Activated naive CD8-positive, alpha-beta T cell (primary cell): ENCODE data around the gene KCNIP3.
"Not testable (repeated sequence)": the region's sequence is repeated elsewhere in the genome, so short reads cannot be mapped to it uniquely, and the experiment has no call there.

Experiments
- H3K27ac Mint-ChIP-seq: one replicate; pipeline ENCODE4 v1.8.0; 2021; ENCODE audit warnings: mixed read lengths
- H3K27me3 Mint-ChIP-seq: one replicate; pipeline ENCODE4 v1.8.0; 2021; ENCODE audit warnings: mixed read lengths
- H3K36me3 Mint-ChIP-seq: one replicate; pipeline ENCODE4 v1.8.0; 2021; ENCODE audit warnings: mixed read lengths
- H3K4me1 Mint-ChIP-seq: one replicate; pipeline ENCODE4 v1.8.0; 2021; ENCODE audit warnings: low read depth, mixed read lengths
- H3K4me3 Mint-ChIP-seq: one replicate; pipeline ENCODE4 v1.8.0; 2021; ENCODE audit warnings: mild to moderate bottlenecking, mixed read lengths
- H3K9me3 Mint-ChIP-seq: one replicate; pipeline ENCODE4 v1.8.0; 2021; ENCODE audit warnings: low read depth, mixed read lengths

KCNIP3 gene

DNA sequence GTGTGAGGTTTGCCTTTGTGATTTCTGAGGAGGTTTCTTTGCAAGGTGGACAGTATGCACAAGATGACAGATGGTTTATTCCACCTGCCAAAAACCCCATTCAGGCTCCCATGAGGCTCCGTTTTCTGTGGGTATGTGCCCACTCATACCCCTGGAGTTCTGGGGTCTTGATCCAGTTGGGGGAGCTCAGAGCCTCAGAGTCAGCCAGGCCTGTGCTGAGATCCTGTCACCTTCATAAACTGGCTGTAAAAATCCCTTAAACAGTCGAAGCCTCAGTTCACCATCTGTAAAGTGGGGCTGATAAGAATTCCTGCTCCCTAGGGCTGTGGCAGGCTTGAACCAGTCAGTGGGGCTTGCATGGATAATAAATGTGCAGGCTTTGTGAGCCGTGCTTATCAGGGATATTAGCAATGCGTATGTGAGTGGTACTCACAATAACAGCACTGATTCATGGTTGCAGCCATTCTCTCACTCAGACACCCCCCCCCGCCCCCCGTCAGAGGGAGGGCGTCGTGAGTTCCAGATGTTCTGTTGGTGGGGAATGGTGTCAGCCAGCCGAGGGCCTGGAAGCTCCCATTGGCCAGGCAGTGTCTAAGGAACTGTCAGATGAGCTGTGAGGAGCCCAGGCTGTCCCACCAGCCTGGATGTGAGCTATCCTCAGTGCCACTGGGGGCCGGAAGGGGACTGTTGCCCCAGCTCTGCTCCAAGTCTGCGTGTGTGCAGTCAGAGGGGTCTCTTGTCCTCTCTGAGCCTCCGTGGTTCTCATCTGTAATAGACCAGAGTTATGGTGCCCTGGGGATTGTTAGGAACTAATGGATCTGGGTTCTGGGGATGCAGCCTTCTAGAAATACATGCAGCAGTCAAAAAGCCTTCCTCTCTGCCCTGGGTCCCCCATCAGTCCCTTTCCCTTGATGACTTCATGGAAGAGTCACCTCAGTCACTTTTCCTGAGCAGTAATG is 51.7 kb downstream of the KCNIP3 start:
- H3K36me3 Mint-ChIP-seq = no peaks in the 10 kb centered on the region
- peaks cover 6% of the 10 kb centered on the region for H3K27me3 Mint-ChIP-seq
- no peaks in the 10 kb centered on the region for H3K9me3 Mint-ChIP-seq
- H3K4me1 Mint-ChIP-seq = no peaks in the 10 kb centered on the region
- no peak overlapping the region for H3K27ac Mint-ChIP-seq
- H3K4me3 Mint-ChIP-seq = no peak overlapping the region

DNA sequence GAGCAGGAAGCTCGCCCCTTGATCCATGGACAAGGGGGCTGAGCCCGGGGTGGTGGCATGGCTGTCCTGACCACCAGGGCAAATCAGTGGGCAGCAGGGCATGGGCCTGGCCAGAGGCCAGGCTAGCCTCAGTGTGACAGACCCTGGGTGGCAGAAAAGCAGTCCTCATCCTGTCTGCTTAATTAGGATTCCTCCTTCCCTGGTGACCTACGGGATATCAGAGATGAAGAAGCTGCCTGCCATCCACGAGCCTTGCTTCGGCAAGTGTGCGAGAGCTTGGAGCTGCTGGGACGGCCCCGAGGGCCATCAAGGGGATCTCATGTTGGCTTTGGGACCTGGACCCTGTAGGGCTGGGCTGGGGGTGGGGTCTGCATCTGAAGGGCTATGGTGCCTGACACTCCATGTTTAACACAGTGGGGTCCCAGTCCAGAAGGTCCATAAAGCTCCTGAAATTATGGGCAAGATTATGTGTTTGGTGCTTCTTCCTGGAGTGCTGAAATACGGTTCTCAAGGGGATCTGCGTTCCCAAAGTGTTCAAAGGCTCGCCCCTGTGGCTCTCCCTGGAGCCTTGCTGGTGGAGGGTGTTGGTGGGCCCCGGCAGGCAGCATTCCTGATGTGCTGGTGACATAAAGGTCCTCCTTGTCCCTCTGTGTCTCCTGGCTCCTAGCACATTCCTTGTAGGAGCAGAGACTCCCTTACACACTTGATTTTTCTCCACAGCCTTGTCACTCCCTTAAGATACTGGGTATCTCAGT is 52.6 kb downstream of the KCNIP3 start:
- H3K36me3 Mint-ChIP-seq = no peaks in the 10 kb centered on the region
- no peak overlapping the region for H3K27ac Mint-ChIP-seq
- H3K9me3 Mint-ChIP-seq = no peaks in the 10 kb centered on the region
- H3K4me3 Mint-ChIP-seq = no peak overlapping the region
- H3K27me3 Mint-ChIP-seq = peaks cover 3% of the 10 kb centered on the region
- H3K4me1 Mint-ChIP-seq = no peaks in the 10 kb centered on the region

DNA sequence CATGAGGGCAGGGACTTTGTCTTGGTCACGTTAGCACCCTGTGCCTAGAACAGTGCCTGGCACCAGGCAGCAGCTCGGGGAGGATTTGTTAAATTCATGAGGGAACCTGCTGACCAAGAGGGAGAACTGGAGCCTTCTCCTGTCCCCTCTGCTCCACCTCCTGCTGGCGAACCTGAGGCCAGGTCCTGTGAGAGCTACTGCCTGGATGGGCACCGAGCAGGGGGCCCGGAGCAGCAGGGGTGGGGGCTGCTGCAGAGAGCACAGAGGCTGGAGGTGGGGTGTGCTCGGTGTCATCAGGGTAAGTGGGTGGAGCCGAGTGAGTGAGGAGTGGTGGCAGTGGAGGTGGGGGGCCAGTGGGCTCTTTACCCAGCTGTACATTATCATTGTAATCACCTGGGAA is 53.2 kb downstream of the KCNIP3 start:
- Mint-ChIP-seq H3K36me3 (no peaks in the 10 kb centered on the region), H3K27ac (no peak overlapping the region), H3K4me1 (no peaks in the 10 kb centered on the region), H3K27me3 (no peaks in the 10 kb centered on the region), H3K4me3 (no peak overlapping the region), H3K9me3 (no peaks in the 10 kb centered on the region)

DNA sequence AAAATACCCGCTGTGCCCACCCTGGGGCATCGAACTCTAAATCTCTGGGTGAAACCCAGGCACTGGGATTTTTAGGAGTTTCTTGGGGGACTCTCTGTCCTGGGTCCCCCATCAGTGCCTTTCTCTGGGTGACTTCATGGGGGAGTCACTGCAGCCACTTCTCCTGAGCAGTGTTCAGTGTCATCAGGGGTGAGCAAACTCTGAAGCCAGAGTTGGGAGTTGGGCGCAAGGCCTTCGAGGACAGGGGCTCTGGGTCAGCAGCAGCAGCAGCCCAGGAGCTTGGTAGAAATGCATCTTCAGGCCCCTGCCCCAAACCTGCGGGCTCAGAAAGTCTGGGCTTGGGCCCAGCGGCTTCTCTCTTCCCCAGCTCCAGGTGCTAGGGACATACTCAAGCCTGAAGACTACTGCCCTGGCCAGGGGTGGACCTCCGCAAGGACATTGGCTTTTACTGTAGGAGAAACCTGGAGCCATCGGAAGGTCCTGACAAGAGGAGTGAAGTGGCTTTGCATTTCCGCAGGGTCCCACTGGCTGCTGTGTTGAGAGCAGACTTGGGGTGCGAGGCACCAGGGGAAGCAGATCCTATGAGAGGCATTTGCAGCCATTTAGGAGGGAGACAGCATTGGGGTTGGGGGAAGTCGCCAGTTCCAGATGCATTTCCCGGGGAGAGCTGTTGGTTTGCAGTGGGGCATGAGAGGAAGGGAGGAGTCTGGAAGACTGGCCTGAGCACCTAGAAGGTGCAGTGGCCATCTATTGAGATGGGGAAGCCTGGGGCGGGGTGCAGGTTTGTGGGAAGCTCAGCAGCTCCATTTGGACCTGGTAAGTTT is 53.8 kb downstream of the KCNIP3 start:
- no peak overlapping the region for H3K4me3 Mint-ChIP-seq
- no peaks in the 10 kb centered on the region for H3K36me3 Mint-ChIP-seq
- H3K9me3 Mint-ChIP-seq = no peaks in the 10 kb centered on the region
- no peaks in the 10 kb centered on the region for H3K4me1 Mint-ChIP-seq
- H3K27me3 Mint-ChIP-seq = no peaks in the 10 kb centered on the region
- no peak overlapping the region for H3K27ac Mint-ChIP-seq

DNA sequence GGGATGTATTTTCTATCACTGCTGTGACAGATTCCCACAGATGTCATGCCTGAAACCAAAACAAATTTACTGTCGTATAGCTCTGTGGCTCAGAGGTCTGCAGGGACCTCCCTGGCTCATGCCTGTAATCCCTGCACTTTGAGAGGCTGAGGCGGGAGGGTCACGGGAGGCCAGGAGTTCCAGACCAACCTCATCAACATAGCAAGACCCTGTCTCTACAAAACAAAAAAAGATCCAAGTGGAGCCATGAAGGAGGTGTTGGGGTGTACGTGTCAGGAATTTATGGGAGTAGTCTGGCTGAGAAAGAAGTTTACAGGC is 54.4 kb downstream of the KCNIP3 start:
- Mint-ChIP-seq H3K27ac (no peak overlapping the region), H3K4me1 (no peaks in the 10 kb centered on the region), H3K27me3 (no peaks in the 10 kb centered on the region), H3K36me3 (no peaks in the 10 kb centered on the region), H3K4me3 (no peak overlapping the region), H3K9me3 (no peaks in the 10 kb centered on the region)

DNA sequence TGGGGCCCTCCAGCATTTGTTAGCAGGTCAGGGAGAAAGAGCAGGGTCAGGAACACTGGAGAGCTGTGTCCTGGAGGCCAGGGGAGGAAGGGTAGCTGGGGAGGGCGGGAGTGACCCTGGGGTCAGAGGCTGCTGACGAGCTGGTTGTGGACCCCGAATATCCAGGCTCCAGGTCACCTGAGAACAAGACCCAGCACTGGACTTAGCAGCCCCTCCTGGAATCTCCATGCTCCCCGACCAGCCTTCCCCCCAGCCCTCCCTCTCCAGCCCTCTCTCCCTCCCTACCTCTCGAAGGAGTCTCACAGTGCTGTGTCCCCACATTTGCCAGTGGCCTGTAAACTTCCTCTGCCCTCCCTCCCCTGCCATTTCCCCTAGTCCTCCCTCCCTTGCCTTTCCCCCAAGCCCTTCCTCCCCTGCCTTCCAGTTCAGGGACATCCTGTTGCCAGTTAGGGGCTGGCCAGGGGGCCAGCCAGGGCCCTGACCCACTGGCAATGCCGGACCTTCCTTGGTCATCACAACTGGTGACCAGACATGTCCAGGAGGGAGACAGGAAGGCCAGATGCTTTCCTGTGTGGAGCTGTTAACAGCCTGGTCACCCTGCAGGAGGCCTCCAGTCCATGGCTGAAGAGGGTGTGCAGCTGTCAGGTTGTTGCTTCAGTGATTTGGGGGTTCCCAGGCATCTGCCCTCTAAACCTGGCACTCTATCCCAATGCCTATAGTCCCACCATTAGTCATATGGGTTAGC is 55.3 kb downstream of the KCNIP3 start:
- Mint-ChIP-seq H3K4me1 (no peaks in the 10 kb centered on the region), H3K27me3 (no peaks in the 10 kb centered on the region), H3K36me3 (no peaks in the 10 kb centered on the region), H3K9me3 (no peaks in the 10 kb centered on the region), H3K27ac (no peak overlapping the region), H3K4me3 (no peak overlapping the region)

DNA sequence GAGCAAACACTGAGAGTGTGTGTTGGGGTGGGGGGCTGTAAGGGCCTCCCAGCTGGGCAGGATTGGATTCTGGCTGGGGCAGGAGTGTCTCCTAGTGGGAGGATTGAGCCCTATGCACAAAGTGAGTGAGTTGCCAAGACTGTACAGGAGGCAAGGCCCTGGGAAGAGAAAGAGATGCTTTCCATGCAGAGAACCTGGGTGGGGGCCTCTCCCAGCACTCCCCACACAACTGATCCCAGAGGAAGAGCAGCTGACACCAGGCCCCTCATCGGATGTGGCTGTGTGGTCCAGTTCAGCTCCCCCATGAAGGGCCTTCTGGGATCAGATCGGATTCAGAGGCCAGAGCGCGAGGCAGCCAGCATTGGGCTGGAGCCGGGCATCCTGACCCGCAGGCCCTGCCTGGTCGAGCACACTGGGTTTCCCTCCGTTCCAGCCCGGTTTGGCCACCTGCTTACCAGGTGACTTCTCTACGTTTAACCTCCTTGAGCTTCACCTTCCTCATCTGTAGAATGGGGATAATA is 56.0 kb downstream of the KCNIP3 start:
- H3K4me3 Mint-ChIP-seq = no peak overlapping the region
- no peaks in the 10 kb centered on the region for H3K9me3 Mint-ChIP-seq
- H3K36me3 Mint-ChIP-seq = no peaks in the 10 kb centered on the region
- H3K27ac Mint-ChIP-seq = no peak overlapping the region
- H3K4me1 Mint-ChIP-seq = no peaks in the 10 kb centered on the region
- no peaks in the 10 kb centered on the region for H3K27me3 Mint-ChIP-seq

DNA sequence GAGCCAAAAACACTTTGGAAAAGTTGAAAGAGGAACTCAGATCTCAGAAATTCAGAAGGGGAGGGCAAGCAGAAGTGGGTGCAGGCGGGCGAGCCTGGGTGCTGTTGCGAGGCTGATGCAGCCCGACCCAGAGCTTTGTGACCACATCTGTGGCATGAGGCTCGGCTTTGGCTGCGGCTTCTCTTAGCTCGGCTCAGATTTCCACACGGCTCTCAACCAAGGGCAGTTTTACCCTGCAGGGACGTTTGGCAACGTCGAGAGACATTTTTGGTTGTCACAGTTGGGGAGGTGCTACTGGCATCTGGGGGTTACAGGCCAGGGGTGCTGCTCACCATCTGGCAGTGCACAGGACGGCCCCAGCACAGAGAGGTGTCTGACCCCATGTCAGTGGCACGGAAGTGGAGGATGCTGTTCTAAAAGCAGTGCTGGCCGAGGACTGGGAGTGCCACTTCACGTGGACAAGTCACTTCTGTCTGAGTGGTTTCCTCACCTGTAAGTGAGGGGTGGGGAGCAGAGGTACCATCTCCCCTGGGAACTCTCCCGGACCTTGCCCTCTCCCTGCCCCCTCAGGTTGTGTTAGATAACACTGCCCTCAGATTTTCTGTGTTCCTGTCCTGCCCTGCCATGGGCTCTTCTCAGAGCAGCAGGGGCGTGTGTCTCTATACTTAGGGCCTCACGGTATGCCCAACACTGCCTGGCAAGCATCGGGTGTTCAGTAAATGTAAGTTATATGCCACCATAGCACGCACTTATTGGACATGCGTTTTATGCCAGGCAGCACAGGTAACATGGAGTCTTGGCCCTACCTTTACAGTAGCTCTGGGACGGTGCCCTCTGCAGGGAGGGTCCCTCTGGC is 56.7 kb downstream of the KCNIP3 start:
- H3K4me3 Mint-ChIP-seq = no peak overlapping the region
- H3K27me3 Mint-ChIP-seq = no peaks in the 10 kb centered on the region

DNA sequence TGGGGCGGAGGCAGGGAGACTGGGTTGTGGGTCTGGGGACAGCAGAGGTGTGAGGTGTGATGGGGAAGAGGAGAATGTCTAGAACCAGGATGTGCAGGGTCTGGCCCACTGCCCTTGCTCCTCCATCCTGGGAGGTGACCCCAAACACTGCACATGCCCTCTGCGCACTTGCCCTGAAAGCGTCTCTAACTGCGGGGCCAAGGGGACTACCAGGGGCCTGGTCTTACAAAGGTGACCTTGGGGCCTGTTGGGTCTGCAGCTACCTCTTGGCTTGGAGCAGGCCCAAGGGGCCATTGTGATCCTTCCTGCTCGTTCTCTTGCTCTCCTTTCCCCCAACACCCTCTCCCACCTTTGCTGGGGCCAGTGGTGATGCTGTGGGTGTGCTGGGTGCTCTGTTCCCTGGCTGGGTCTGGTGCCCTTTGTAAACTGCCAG is 57.3 kb downstream of the KCNIP3 start:
- Mint-ChIP-seq H3K27ac (no peak overlapping the region), H3K4me3 (no peak overlapping the region)

More for the DNA sequence above, 56.7 kb downstream of the KCNIP3 start:
- no peaks in the 10 kb centered on the region for H3K4me1 Mint-ChIP-seq
- no peaks in the 10 kb centered on the region for H3K36me3 Mint-ChIP-seq
- H3K27ac Mint-ChIP-seq = no peak overlapping the region
- no peaks in the 10 kb centered on the region for H3K9me3 Mint-ChIP-seq

DNA sequence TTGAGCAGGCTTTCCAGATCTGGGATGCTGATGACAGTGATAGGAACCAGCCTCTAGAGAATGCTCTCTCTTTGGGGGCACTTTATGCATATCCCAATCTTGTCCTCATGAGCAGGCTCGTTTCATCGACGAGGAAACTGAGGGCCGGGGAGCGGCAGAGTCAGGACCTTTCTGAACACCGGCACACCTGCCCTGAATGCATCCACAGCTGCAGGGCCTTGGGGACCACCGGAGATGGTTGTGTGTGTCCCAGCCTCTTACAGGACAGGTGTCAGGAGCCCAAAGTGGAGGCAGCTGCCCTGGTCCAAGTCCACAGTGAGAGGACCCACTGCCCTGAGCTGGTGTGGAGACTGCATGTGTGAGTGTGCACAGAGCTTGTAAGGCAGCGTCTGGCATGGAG is 57.8 kb downstream of the KCNIP3 start:
- Mint-ChIP-seq H3K36me3 (no peaks in the 10 kb centered on the region), H3K9me3 (no peaks in the 10 kb centered on the region), H3K4me1 (no peaks in the 10 kb centered on the region), H3K4me3 (no peak overlapping the region), H3K27me3 (no peaks in the 10 kb centered on the region), H3K27ac (no peak overlapping the region)

More for the DNA sequence above, 57.3 kb downstream of the KCNIP3 start:
- no peaks in the 10 kb centered on the region for H3K36me3 Mint-ChIP-seq
- H3K4me1 Mint-ChIP-seq = no peaks in the 10 kb centered on the region
- no peaks in the 10 kb centered on the region for H3K27me3 Mint-ChIP-seq
- H3K9me3 Mint-ChIP-seq = no peaks in the 10 kb centered on the region

DNA sequence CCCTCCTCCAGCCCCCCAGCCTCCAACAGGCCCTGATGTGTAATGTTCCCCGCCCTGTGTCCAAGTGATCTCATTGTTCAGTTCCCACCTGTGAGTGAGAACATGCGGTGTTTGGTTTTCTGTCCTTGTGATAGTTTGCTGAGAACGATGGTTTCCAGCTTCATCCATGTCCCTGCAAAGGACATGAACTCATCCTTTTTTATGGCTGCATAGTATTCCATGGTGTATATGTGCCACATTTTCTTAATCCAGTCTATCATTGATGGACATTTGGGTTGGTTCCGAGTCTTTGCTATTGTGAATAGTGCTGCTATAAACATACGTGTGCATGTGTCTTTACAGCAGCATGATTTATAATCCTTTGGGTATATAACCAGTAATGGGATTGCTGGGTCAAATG is 58.3 kb downstream of the KCNIP3 start:
- H3K4me3 Mint-ChIP-seq, H3K4me1 Mint-ChIP-seq, H3K36me3 Mint-ChIP-seq, H3K27me3 Mint-ChIP-seq, H3K9me3 Mint-ChIP-seq, H3K27ac Mint-ChIP-seq: not testable (repeated sequence)

DNA sequence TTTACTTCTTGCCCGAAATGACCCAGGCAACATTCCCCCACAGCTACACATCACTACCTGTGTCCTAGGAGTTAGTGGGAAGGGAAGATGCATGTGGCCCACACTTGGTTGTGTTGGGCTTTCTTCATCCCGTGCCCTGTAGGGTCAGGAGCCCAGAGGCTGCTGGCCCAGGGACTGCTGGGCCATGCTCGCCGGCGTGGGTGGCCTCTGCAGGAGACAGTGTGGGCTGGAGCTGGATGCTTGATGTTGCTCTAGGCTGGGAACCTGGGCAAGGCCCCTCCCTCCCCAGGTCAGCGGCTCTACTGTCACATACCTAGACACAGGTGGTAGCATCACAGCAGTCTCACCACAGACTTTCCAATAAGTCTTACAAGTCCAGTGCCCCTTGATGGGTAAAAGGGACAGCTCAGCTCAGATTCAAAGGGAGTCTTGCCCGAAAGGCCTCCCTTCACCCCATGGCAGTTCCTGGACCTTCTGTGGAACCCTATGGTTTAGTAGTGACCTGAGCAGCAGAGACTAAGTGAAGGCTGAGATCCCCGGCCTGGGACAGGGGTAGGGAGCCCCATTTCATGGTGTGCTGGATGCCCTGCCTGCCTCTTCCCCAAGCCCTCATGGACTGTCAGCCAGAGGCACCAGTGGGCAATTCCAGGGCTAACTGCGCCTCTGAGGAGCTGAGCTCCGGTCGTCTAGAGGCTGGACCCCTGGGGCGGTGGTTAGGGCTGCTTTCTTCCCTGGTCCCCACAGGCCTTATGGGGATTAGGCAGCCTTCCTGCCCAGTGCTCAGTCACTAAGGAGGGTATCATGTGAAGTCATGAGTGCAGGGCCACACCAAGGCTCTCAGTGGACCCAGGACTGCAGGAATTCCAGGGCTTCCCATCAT is 59.9 kb downstream of the KCNIP3 start:
- H3K4me3 Mint-ChIP-seq = no peak overlapping the region
- peaks cover 2% of the 10 kb centered on the region for H3K27me3 Mint-ChIP-seq
- no peaks in the 10 kb centered on the region for H3K36me3 Mint-ChIP-seq
- H3K4me1 Mint-ChIP-seq = no peaks in the 10 kb centered on the region
- no peak overlapping the region for H3K27ac Mint-ChIP-seq
- H3K9me3 Mint-ChIP-seq = no peaks in the 10 kb centered on the region
